Measurements from ENCODE around the gene OR1N2. TPM values are rescaled to one million over a fixed set of nuclear protein-coding genes. Genes with fewer than 3 reads are reported as not detected.
"Not testable (repeated sequence)": the region's sequence is repeated elsewhere in the genome, so short reads cannot be mapped to it uniquely, and the experiment has no call there.

Gene OR1N2
- total RNA-seq, 1 donor from 2014 or later: not detected

DNA sequence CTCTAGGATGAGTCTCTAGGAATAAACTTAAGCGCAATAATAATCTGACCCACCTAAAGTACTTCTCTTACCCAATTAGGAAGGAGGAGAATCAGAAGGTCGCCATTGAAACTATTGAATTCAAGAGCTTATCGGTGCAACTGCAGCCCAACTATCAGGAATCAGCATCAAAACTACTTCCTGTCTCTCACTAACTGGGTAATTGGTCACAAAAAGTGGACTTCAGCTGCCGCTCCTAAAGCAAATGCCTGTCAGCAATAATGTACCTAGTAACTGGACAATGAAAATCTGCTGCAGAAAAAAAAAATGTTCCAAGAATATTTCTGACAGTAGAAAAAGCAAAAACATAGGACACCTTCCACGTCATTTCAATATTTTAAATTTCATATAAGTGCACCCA lies 27.0 kb downstream of the OR1N2 start:
- Mint-ChIP-seq H3K9me3 (peaks cover 46% of the 10 kb centered on the region), H3K27me3 (ENCODE audit: low read depth) (no peaks in the 10 kb centered on the region), H3K36me3 (no peaks in the 10 kb centered on the region), H3K4me1 (no peaks in the 10 kb centered on the region), H3K4me3 (no peak overlapping the region), H3K27ac (no peak overlapping the region)
- DNase-seq (ENCODE audit: low spot score in 2 of 2, unreplicated experiment in 2 of 2): no peak
- TF ChIP-seq, protein P1, sequence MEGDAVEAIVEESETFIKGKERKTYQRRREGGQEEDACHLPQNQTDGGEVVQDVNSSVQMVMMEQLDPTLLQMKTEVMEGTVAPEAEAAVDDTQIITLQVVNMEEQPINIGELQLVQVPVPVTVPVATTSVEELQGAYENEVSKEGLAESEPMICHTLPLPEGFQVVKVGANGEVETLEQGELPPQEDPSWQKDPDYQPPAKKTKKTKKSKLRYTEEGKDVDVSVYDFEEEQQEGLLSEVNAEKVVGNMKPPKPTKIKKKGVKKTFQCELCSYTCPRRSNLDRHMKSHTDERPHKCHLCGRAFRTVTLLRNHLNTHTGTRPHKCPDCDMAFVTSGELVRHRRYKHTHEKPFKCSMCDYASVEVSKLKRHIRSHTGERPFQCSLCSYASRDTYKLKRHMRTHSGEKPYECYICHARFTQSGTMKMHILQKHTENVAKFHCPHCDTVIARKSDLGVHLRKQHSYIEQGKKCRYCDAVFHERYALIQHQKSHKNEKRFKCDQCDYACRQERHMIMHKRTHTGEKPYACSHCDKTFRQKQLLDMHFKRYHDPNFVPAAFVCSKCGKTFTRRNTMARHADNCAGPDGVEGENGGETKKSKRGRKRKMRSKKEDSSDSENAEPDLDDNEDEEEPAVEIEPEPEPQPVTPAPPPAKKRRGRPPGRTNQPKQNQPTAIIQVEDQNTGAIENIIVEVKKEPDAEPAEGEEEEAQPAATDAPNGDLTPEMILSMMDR (IDR thresholded peaks at IDR 0.05; ENCODE audit: unreplicated experiment): no peak

DNA sequence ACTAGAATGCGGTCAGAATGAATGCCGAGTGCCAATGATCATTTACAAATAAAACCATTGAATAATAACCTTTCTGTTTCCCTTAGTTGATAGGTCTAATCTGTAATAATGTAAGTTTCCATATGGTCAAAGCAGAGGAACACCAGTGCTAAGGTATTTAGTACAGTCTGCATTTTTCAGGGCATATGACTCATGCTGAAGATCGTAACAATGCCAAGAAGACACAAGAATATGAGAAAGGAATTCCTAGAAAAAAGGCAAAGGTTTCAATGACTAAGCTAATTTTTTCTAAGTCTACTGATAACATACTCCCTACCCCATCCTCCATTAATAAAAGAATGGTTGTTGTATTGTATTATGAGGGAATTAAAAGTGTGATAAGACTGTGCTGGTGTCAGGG lies 27.4 kb downstream of the OR1N2 start:
- no peaks in the 10 kb centered on the region for H3K36me3 Mint-ChIP-seq
- TF ChIP-seq, protein P1 (IDR thresholded peaks at IDR 0.05; ENCODE audit: unreplicated experiment): no peak
- no peaks in the 10 kb centered on the region for H3K4me1 Mint-ChIP-seq
- no peaks in the 10 kb centered on the region for H3K27me3 Mint-ChIP-seq (ENCODE audit: low read depth)
- H3K27ac Mint-ChIP-seq: no peak overlapping the region
- no peak for DNase-seq (ENCODE audit: low spot score in 2 of 2, unreplicated experiment in 2 of 2)
- H3K4me3 Mint-ChIP-seq: no peak overlapping the region
- H3K9me3 Mint-ChIP-seq: peaks cover 46% of the 10 kb centered on the region

DNA sequence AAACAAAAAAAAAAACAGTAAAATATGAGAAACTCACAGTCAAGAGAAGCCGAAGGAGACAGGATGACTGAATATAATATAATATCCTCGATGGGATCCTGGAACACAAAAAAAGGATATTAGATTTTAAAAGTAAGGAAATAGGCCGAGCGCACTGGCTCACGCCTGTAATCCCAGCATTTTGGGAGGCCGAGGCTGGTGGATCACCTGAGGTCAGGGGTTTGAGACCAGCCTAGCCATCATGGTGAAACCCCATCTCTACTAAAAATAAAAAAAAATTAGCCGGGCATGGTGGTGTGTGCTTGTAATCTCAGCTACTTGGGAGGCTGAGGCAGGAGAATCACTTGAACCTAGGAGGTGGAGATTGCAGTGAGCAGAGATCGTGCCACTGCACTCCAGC lies 30.4 kb downstream of the OR1N2 start, which contains the start of gene OR1L8:
Gene OR1L8, minus strand, starts transcription at position 101 of the 400 bp plus-strand sequence. CDS start 14,907 bp downstream, outside the sequence.
- not testable (repeated sequence) for H3K36me3 Mint-ChIP-seq; H3K27ac Mint-ChIP-seq; DNase-seq (ENCODE audit: low spot score in 2 of 2, unreplicated experiment in 2 of 2); H3K27me3 Mint-ChIP-seq (ENCODE audit: low read depth); H3K4me3 Mint-ChIP-seq; H3K4me1 Mint-ChIP-seq
- H3K9me3 Mint-ChIP-seq: peaks cover 38% of the 10 kb centered on the region

Other genes starting within 250 kb of the OR1N2 start
- 8.0 to 9.2 TPM (median 8.2 TPM) in 3 replicates for gene PTGS1, start 182.1 kb upstream of the OR1N2 start, total RNA-seq
- not detected in 3 replicates for gene OR1J1, start 75.2 kb upstream of the OR1N2 start, total RNA-seq
- gene OR1J2, start 42.3 kb upstream of the OR1N2 start, total RNA-seq: not detected in 3 replicates
- gene OR1J4, start 34.0 kb upstream of the OR1N2 start, total RNA-seq: not detected in 3 replicates
- gene OR1N1, start 25.8 kb upstream of the OR1N2 start, total RNA-seq: not detected in 3 replicates
- 0.13 TPM in 1 of 3 replicates, not detected in the others for gene OR1L8, start 30.3 kb downstream of the OR1N2 start, total RNA-seq
- not detected in 3 replicates for gene OR1Q1, start 61.6 kb downstream of the OR1N2 start, total RNA-seq
- not detected in 3 replicates for gene OR1B1, start 104.5 kb downstream of the OR1N2 start, total RNA-seq
- gene OR1L1, start 108.6 kb downstream of the OR1N2 start, total RNA-seq: not detected in 3 replicates
- not detected in 3 replicates for gene OR1L3, start 122.0 kb downstream of the OR1N2 start, total RNA-seq
- gene OR1L4, start 170.9 kb downstream of the OR1N2 start, total RNA-seq: not detected in 3 replicates
- not detected in 3 replicates for gene OR1L6, start 189.2 kb downstream of the OR1N2 start, total RNA-seq
- not detected in 3 replicates for gene OR5C1, start 235.8 kb downstream of the OR1N2 start, total RNA-seq
- not detected in 3 replicates for gene OR1K1, start 247.0 kb downstream of the OR1N2 start, total RNA-seq

Data from mesothelial cell of epicardium (in vitro differentiated cells).